GM18520 (cell line): ENCODE measurements around the gene MICALL1.

Experiments
- ATAC-seq: cut with Tn5 transposase; IDR thresholded peaks from one replicate; pipeline ENCODE4 v1.9.1; 2021; ENCODE audit not compliant: unreplicated experiment

MICALL1 gene

DNA sequence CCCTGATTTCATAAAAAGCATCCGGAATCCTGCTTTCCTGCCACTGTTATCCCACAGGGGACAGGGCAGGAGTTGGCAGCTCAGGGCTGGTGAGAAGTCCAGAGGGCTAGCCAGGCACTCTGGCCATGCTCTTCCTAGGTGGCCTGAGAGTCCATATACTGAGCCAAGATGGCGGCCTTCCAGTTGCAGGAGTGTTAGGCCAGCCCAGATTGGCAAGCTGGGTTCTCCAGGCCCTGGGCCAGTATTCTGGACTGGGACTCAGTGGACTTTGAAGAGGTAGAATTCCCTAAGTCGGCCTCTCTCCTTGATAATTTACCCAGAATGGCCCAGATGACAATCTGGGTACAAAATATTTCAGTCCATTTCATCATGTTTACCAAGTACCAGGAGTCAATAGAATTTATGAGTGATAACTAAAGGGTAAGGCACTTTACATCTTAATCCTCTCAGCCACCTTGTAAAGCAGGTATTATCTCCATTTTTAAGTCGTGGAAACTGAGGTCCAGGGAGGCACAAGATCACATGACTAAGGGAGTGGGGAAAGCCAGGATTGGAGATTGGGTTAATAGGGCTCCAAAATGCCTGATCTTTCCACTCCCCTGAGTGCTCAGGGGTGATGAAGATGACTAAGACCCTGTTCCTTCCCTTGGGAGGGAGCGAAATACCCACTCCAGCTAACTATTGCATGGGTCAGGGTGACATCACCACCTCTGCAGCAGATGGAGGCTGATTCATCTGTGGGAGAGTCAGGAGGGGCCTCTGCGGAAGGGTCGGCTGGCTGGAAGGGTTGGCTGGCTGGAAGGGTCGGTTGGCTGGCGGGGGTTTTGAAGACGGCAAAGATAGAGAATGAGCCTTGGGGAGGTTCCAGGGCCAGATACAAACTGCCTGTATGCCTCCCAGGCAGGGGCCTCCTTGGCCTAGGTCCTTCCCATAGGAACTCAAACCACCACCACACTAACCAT lies 1.2 kb upstream of the MICALL1 start:
- no peak for ATAC-seq

DNA sequence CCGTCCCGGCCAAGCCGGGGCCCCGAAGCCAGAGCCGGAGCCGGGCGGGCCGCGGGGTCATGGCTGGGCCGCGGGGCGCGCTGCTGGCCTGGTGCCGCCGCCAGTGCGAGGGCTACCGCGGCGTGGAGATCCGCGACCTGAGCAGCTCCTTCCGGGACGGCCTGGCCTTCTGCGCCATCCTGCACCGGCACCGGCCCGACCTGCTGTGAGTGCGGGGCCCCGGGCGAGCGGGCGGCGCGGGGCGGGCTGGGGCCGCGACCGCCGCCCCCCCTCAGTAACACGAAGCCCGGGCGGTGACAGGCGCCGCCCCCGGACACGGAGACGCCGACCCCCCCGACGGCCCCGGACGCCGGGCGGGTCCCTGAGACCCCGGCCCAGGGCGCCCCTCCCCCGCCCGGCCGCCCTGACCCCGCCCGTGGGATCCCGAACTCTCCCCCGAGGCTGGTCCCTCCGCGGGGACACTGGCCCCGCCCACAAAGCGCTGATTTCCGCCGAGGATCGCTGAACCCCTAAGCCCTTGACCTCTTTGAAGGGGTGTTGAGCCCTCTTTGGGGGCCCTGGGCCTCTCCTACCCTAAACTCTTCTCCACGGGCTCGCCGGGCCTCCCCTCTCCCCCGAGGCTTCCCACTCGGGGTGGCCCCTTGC lies 389 bp downstream of the MICALL1 start:
- peak; percentile 13 for ATAC-seq

DNA sequence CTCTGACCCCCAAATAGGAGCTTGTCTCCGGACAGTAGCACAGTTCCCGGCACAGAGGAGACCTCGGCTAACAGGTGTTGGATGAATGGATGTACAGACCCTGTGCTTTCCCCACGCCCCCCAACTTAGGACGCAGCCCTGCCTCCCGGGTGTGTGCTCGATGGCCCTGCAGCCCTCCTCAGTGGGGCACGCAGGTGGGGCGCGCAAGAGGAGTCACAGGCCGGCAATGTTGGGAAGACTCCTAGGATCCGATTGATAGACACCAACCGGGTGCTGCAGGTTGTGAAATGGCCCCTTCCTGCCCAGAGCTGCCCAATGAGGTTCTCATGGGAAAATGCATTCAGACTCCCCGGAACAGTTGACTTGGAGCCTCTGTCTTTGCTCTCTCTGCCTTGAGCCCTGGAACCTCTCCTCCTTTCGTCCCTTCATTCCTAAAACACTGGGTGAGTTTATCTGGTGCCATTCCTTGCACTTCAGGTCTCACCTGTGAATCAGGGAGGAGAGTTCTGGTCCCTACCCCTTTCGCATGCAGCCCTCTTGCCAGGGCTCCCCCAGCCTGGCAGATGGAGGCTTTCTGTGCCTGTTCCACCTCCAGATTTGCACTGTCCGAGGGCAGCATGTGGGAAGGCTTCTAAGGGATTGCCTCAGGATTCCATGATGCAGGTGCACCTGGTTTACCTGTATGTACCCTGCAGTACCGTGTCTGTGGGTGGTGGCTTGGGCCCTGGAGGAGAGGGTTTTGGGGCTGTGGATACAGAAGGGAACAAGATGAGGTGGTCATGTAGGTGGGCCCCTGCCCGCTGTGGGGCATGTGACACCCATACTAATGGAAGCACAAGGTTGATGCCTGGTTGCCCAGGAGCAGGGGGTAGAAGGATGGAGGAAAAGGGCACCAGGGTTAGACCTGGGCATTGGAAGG lies 1.2 kb downstream of the MICALL1 start:
- ATAC-seq, result no peak

DNA sequence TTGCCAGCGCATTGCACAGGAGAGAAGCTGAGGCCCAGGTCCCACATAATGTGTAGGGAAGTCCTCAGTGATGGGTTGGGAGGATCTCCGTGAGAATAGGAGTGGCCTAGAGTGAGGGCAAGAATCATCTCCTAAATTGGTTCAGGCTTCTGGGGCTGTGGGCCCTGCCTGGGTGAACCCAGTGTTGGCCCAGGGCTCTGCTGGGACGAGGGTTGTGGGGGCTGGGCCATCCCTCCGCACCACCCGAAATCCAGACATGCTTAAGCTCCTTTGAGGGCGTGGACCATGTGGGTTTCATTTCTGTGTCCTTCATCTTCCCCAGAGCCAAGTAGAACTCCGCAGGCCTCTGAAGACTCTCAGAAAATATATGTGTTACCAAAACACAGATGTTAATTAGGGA lies 3.7 kb downstream of the MICALL1 start:
- no peak for ATAC-seq

DNA sequence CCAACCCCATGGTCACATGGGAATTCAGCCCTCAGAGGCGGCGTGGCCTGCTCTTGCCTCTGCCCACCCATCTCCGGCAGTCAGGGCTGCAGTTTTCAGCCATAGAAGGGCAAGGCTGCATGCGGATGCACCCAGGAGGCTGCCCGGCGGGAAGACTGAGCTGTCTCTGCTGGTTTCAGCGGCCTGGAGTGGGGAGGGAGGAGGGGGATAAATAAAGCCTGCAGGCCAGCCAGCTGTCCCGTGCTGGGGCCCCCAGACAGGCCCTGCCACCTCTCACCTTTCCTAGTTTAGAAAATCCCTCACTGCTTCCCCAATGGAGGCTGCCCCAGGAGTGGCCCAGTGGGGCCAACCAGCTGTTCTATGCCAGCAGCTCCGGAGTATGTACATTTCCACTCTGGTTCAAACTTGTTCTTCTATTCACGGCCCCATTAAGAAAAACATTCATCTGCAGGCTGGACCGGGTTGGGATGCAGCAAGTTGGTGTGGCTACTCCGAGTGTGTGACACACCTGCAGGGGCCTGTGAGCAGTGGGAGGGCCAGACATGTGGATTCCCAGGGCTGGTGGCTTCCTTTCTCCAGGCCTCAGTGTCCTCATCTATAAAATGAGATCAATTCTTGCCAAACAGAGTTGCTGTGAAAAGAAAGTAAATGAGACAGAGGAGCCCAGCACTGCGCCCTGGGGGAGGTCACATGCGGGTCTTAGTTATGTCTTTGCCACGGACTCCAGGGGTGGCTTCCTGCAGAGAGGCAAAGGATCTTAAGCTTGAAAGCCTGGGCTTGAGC lies 5.0 kb downstream of the MICALL1 start:
- no peak for ATAC-seq

- no peak for ATAC-seq
These were observed 5.6 kb downstream of the MICALL1 start for GRCh38 chr22:37911697-37912096.

DNA sequence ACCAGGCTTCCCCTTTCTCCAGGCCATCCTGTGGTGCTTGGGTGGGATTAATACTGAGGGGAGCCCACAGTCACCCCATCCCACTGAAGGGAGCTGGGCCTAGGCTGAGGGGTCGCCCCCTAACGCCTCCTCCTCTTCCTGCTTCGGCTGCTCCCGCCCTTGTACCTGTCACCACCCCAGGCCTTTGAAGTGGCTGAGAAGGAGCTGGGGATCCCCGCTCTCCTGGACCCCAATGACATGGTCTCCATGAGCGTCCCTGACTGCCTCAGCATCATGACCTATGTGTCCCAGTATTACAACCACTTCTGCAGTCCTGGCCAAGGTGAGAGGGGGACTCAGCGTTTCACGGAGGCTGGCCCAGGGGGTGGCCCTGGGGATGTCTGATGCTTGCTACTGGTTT lies 6.1 kb downstream of the MICALL1 start:
- no peak for ATAC-seq

DNA sequence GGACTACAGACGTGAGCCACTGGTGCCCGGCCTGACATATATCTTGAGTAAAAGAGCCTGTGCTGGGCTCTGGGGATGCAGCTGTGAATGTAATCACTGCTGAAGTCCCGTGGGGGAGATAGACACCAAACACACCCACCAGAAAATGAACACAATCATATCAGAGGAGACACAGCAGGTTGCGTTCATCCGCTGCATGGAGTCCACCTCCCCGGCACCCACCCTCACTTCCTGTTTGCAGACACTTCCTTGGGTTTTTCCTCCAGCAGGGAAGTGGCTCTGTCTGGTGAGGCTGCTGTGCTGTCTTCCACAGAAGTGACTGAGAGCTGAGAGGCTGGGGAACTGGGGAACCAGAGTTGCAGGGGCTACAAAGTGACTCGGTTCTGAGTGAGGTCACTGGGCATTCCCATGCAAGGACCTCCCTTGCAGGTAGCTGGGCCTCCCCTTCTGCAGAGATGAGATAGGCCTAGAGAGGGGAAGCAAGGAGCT lies 7.2 kb downstream of the MICALL1 start:
- ATAC-seq, result no peak

- no peak for ATAC-seq
These were observed 10.2 kb downstream of the MICALL1 start for GRCh38 chr22:37916311-37916710.

DNA sequence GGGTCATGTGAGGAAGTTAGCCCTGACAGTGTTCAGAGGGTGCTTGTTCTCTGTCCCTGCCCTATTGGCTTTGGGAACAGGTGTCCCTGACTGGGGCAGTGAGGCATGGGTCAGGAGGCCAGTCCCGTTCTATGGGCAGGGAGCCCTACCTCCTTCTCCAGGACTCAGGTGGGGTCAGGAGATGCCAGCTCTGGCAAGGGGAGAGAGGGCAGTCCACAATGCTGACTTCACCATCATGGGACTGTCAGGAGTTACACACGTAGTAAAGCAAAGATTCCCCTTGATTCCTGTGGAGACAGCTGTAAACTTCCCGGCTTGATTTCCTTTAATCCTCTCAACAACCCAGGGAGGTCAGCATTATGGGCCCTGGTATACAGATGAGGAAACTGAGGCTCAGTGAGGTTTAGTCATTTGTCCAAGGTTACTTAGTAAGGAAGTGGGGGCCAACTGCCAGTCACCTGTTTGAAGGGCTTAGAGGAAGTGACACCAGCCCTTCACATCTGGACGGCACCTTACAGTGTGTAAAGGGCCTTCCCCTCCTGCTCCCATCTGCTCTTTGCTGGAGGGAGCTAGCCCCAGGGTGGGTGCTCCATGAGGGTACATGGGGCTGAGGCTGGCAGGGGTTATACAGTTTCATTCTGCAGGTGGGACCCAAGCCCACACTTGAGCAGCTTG lies 11.9 kb downstream of the MICALL1 start:
- ATAC-seq, result no peak

DNA sequence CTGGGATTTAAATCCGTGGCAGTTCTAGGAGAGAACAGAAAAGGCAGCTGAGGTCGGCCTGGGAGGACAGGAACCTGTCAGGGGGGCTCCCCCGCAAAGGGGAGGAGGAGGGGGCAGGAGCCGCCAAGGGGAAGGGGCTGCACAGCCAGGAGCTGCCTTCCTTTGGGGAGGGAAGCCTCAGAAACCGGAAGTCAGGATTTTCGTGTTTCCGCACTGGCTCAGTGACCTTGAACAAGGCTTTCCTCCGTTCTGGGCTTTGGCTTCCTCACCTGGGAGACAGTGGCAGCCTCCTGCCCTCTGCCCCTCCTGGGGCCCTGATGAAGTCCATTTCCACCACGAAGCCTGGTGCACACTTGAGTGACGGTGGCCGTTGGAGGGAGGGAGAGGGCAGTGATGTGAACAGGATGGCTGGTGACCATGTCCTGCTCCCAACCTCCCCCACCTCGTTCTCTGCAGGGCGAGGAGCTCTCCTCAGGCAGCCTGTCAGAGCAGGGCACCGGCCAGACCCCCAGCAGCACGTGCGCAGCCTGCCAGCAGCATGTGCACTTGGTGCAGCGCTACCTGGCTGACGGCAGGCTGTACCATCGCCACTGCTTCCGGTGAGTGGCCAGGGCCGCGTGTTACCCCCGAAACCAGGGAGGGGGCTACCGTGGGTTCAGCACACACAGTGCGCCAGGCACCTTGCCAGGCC lies 12.6 kb downstream of the MICALL1 start:
- no peak for ATAC-seq

- ATAC-seq, result no peak
These were observed 14.0 kb downstream of the MICALL1 start for GRCh38 chr22:37920126-37920525.

- ATAC-seq, result no peak
These were observed 16.1 kb downstream of the MICALL1 start for GRCh38 chr22:37922191-37922590.

GRCh38 chr22:37923927-37924326 lies 17.8 kb downstream of the MICALL1 start:
- no peak for ATAC-seq

GRCh38 chr22:37924386-37925065 lies 18.4 kb downstream of the MICALL1 start:
- no peak for ATAC-seq

- ATAC-seq, result no peak
These were observed 19.2 kb downstream of the MICALL1 start for GRCh38 chr22:37925330-37925729.

- no peak for ATAC-seq
These were observed 19.7 kb downstream of the MICALL1 start for GRCh38 chr22:37925767-37926166.

- no peak for ATAC-seq
These were observed 20.3 kb downstream of the MICALL1 start for GRCh38 chr22:37926358-37926757.
